ENCODE results near the gene PRPH. TPM values are rescaled to one million over a fixed set of nuclear protein-coding genes. Genes with fewer than 3 reads are reported as not detected.

Gene PRPH
- total RNA-seq, 1 donor from 2014 or later: not detected

DNA sequence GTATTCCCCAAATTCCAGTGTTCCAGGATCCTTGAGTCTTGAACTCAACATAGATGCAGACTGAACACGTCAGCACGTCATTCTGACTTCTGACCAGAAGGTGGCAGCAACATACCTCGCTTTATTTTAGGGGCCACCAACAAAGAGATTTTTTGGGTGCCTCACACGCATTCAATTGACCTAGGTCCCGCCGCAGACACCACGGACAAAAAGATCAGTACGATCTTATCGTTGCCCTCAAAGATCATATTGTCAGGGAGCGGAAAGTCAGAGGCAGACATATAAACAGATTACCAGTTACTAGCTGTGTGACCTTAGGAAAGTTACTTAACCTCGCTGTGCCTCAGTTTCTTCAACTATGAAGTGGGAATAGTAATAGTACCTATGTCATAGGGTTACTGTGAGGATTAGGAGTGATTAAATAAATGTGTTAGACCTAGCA is 6.5 kb upstream of the PRPH start:
- H3K27me3 Mint-ChIP-seq (ENCODE audit: low read depth): peaks cover 15% of the 10 kb centered on the region
- DNase-seq (ENCODE audit: low spot score): peak; percentile 13
- H3K9me3 Mint-ChIP-seq (ENCODE audit: low read depth): peaks cover 3% of the 10 kb centered on the region

GRCh38 chr12:49288922-49289555 is 5.9 kb upstream of the PRPH start:
- H3K4me3 Mint-ChIP-seq (ENCODE audit: unreplicated experiment): no peak overlapping the region
- peaks cover 3% of the 10 kb centered on the region for H3K4me1 Mint-ChIP-seq (ENCODE audit: low read depth)
- DNase-seq (ENCODE audit: low spot score): peak; percentile 30
- peaks cover 2% of the 10 kb centered on the region for H3K36me3 Mint-ChIP-seq (ENCODE audit: low read depth)
- no peak for TF ChIP-seq CTCF (IDR thresholded peaks at IDR 0.05)
- peaks cover 14% of the 10 kb centered on the region for H3K27me3 Mint-ChIP-seq (ENCODE audit: low read depth)
- H3K27ac Mint-ChIP-seq (ENCODE audit: unreplicated experiment): no peak overlapping the region
- peaks cover 3% of the 10 kb centered on the region for H3K9me3 Mint-ChIP-seq (ENCODE audit: low read depth)

More for the DNA sequence above, 6.5 kb upstream of the PRPH start:
- no peak overlapping the region for H3K4me3 Mint-ChIP-seq (ENCODE audit: unreplicated experiment)
- TF ChIP-seq CTCF (IDR thresholded peaks at IDR 0.05): peak; percentile 97
- H3K4me1 Mint-ChIP-seq (ENCODE audit: low read depth): peaks cover 3% of the 10 kb centered on the region
- H3K36me3 Mint-ChIP-seq (ENCODE audit: low read depth): peaks cover 2% of the 10 kb centered on the region
- H3K27ac Mint-ChIP-seq (ENCODE audit: unreplicated experiment): no peak overlapping the region

DNA sequence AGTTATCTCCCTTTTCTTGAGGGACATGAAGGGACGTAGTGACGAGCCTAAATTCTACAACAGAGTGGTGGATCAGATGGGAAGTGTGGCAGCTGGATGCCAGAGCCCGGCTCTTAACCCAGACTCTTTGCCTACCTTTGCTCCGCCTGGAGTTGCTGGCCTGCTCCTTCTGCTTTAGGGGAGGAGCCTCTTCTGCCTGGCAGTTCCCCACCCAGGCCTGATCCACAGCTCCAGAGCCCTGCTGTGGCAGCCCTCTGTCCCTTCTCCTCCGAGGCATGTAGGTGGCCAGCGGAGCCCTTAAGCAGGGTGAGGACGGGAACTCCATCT is 2.3 kb upstream of the PRPH start:
- no peak for TF ChIP-seq CTCF (IDR thresholded peaks at IDR 0.05)
- Mint-ChIP-seq H3K27ac (ENCODE audit: unreplicated experiment) (no peak overlapping the region), H3K4me1 (ENCODE audit: low read depth) (peaks cover 12% of the 10 kb centered on the region), H3K36me3 (ENCODE audit: low read depth) (no peaks in the 10 kb centered on the region), H3K27me3 (ENCODE audit: low read depth) (peaks cover 19% of the 10 kb centered on the region), H3K4me3 (ENCODE audit: unreplicated experiment) (no peak overlapping the region), H3K9me3 (ENCODE audit: low read depth) (no peaks in the 10 kb centered on the region)
- peak; percentile 48 for DNase-seq (ENCODE audit: low spot score)

- Mint-ChIP-seq H3K27ac (ENCODE audit: unreplicated experiment) (no peak overlapping the region), H3K4me3 (ENCODE audit: unreplicated experiment) (no peak overlapping the region), H3K27me3 (ENCODE audit: low read depth) (peaks cover 23% of the 10 kb centered on the region), H3K9me3 (ENCODE audit: low read depth) (no peaks in the 10 kb centered on the region), H3K4me1 (ENCODE audit: low read depth) (peaks cover 10% of the 10 kb centered on the region), H3K36me3 (ENCODE audit: low read depth) (no peaks in the 10 kb centered on the region)
- TF ChIP-seq CTCF (IDR thresholded peaks at IDR 0.05): no peak
- peak; percentile 65 for DNase-seq (ENCODE audit: low spot score)
Observed at GRCh38 chr12:49293056-49293956, 1.6 kb upstream of the PRPH start.

DNA sequence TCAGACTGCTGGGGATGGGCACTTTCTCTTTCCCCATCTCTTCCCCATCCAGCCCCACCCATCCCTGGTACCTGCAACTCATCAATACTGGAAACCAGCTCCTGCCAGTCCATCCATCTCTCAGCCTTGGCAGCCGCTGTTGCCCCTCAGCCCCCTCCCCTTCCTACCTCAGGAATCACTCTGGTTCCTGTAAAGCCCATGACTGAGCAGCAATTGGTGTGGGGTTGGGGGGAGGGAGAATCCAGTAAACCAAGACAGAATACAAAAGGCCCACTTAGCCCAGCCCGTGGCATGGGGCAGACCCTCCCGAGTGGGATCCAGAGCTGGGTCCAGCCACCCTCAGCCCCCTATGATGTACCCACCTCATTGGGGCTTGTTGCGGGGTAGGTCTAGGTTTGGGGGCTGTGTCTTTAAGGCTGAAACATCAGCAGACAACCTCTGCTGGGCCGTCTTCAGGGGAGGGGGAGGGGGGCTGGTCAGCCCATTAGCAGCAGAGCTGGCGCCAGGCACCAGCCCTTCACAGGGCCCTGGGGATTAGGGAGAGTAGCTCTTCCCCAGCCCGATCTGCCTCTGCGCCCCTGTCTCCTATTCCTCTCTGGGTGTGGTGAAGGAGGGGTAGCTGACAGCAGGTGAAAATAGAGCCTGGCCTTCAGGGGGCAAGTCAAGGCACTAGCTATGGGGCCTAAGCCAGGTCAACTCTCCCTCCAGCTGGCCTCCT is 702 bp upstream of the PRPH start:
- peak; percentile 70 for DNase-seq (ENCODE audit: low spot score)
- H3K9me3 Mint-ChIP-seq (ENCODE audit: low read depth): no peaks in the 10 kb centered on the region

More for the DNA sequence above, 702 bp upstream of the PRPH start:
- Mint-ChIP-seq H3K4me3 (ENCODE audit: unreplicated experiment) (no peak overlapping the region), H3K27ac (ENCODE audit: unreplicated experiment) (no peak overlapping the region), H3K27me3 (ENCODE audit: low read depth) (peaks cover 30% of the 10 kb centered on the region), H3K36me3 (ENCODE audit: low read depth) (no peaks in the 10 kb centered on the region), H3K4me1 (ENCODE audit: low read depth) (peaks cover 10% of the 10 kb centered on the region)
- no peak for TF ChIP-seq CTCF (IDR thresholded peaks at IDR 0.05)
